Stimulated activated CD8-positive, alpha-beta memory T cell treated with anti-CD3 and anti-CD28 coated beads, Interleukin-7, amount 100 ng/mL, for 1 hour (primary cell): Measurements from ENCODE around the gene TCAP.

Source experiments
- DNase-seq, 2 donors: peaks; one replicate each; pipeline ENCODE4 v3.0.0-alpha.2; 2020; ENCODE audit warnings: low read depth in 2 of 2

Gene TCAP, protein sequence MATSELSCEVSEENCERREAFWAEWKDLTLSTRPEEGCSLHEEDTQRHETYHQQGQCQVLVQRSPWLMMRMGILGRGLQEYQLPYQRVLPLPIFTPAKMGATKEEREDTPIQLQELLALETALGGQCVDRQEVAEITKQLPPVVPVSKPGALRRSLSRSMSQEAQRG

DNA sequence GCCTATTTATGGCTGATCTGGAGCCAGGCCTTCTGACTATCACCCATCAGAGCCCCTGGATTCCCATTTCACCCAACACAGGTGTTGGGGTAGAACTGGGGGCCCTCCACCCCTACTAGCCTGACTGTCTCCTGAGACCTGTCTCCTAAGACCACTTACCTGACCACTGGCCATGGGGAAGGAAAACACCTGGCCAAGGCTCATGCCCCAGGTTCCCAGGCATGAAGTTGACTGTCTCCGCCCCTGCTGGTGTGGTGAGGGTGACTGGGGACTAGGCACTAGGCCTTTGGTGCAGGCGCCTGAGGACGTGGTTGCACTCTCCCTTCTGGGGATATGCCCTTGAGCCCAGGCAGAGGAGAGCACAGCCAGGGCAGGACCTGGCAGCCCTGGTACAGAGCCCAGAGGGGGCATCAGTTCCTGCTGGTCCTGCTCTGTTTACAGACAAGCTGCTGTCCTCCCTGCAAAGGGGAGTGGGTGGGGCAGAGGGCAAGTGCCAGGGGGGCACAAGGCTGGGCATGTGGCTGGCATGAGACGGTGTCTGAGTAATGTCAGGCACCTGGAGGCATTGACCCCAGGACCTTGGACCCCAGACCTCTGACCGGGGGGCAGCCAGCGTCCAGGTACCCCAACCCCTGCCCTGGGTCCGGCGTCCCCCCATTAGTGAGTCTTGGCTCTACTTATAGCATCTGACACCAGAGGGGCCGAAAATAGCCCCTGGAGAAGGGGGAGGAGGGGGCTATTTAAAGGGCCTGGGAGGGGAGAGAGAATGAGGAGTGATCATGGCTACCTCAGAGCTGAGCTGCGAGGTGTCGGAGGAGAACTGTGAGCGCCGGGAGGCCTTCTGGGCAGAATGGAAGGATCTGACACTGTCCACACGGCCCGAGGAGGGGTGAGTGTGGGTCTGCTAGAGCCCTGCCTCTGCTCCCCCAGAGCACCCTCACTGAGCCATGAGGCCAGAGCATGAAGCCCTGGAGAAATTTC lies at the start of gene TCAP:
TCAP (plus strand) TSS at position 769 of the 981 bp plus-strand sequence; CDS start at position 780, 11 bp downstream.
- DNase-seq = no peak

DNA sequence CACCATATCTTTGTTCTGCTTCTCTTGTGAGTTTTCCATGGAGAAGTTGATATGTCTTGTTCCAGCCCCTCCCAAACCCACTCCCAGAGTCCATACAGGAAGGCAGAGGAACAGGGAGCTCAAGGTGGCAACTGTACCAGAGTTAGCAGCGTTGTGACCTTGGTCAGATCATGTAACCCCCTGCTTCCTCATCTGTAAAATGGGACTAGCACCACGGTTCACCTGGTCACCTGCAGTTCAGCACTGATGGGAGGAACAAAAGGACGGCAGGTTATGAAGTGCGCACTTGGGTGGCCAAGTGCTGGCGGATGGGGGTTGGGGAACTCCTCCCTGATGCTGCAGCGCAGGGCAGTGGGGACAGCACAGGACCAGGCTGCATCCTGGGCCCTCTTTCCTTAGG lies 49.7 kb upstream of the TCAP start:
- no peak for DNase-seq

DNA sequence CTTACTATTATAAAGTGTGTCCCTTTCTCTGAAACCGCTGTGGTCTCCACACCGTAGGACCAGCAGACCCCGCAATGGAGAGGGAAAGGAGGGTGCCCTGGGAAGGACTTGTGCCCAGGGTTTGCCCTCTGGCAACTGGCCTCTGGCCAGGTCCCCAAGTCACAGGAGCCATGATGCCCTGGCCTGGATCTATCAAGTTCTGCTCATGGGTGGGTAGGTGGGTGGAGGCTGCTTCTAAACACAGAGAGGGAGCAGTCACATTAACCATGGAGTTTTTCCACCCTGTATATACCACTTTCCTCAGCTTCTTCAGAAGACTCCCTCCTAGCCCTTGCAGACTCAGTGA lies 48.1 kb upstream of the TCAP start:
- DNase-seq = no peak

DNA sequence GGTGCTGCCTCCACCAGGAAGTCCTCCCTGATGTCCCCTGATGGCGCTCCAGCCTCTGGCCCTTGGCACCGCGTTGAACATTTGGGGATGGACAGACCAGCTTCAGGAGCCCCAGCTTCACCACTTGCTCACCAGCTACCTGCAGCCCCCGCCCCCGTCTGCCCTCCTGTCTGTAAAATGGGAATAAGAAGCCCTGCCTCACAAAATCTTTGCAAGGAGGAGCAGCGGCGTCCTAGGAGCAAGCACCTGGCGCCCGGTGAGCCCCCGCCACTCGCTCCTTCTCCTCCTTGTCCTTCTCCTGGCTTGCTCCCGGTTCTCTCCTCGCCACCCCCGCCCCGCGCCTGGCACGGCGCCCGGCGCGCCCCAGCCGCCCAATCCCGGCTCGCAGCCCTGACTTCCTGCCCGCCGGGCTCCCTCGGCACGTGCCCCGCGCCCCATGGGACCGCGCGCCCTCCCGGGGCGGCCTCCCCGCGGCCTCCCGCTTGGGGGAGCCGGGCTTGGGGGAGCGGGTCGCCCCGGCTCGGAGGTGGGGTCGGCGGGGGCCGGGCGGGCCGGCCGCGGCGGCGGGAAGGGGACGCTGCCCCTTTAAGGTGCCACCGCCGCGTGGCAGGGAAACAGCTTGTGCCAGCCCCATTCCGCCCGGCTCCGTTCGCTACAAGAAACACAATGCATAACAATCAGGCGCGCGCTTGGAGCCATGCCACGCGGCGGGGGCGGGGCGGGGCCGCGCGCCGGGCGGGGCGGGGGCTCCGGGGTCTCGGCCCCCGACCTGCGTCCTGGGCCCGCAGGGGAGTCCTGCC lies 47.5 kb upstream of the TCAP start:
- no peak for DNase-seq

DNA sequence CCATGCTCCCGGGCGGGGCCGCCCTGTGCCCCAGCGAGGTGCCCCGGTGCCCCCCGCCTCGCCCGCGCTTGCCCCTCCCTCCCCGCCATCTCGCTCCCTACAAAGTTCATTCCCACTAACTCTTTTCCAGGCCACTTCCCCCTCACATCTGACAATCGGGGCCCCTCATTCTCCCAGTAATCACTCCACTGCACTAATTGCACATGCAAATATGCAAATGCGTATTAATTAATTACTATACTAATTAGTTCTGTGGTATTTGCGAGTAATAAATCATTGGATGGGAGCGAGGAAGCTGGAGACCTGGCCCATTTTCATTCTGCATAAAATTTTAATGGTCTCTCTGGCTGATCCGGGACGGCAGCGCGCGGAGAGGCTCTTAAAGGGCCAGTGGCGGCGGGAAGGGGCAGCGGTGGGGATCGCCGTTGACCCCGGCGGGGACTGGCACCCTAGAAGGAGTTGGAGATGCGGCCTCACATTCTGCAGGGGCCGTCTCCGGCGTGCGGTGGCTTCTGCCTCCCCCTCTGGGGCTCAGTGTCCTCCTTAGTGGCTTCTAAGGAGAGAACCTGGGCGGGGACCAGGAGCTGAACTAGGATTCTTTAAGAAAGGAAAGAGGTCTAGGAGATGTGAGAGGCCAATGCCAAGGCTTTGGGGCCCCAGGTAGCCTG lies 46.8 kb upstream of the TCAP start:
- DNase-seq = no peak

DNA sequence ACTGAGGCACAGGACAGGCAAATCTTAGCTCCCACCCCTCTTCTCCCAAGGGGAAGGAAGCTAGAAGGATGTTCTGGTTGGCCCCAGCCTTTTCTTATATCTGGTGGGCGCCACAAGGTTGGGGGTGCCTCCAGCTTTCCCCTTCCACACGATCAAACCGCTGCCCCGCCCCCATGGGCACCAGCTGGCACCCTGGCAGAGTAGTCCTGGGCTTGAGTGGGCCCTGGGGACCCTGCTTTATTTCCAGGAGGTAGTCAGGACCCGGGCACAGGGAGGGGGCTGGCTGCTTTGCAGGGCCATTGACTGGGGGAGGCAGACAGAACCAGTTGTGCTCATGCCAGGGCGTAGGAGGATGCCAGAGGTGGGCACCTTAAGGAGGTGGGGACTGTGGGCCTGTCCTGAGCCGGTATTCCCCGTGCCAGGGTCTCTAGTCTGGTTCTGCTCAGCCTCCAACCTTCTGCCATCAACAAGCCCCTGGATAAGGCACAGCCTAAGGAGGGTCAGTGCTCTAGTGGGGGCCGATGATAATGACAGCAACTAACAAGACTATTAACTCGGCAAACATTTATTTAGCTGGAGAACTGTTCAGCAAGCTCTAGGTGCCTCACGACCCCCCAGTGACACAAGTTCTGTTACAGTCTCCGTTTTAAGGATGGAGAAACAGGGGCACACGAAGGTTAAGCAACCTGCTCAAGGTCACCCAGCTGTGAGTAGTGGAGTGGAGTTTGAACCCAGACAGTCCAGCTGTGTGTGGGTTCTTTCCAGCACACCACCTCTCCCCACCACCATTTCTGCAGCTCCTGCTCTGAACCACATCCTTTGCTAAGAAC lies 46.0 kb upstream of the TCAP start:
- no peak for DNase-seq

DNA sequence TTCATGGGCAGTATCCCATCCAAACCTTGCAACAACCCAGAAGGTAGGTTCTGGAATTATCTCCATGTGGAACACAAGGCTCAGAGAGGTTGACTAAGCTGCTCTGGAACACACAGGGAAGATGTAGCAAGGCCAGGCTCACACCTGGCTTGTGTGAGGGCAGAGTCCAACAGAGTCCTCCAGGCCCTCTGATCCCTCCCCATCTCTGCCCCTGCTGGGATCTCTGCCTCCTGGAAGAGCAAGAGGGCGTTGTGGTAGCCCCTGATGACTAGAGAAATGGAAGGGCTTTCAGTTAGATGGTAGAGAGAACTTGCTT lies 45.4 kb upstream of the TCAP start:
- no peak for DNase-seq

DNA sequence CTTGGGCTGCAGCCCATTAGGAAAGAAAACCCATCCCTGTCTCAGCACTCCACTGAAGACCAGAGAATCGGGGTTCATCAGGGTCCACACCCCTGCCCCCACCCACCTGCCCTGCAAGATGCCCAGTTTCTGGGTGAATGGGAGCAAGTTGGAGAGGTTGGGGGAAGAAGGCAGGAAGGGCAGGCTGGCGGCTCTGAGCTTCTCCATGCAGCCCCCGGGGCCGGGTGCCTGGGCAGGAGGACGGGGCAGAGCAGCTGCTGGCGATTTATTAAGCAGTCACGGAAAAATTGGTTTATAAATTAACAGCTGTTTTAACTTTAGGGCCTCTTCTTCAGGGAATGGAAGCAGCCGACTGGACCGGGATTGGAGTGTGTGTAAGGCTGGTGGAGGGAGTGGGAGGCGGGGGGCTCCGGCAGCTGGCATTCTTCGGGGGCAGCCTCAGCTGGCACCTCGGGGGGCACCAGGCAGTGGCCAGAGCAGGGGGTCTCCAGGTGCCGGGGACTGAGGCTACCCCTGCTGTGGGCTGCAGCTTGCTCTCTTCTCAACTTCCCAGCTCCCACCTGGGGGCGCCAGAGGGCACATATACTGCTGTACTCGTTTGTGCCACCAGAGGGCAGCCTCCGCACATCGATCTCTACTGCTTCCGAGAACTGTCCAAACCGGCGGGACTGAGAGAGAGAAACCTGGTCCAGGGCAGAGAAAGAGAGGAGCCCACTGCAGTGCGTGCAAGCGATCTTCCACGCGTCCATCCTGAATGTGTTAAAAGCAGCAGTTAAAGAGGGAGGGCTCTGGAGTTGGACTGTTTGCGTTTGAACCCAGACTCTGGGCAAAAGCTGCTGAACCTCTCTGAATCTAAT lies 43.4 kb upstream of the TCAP start:
- DNase-seq = peak; percentile 82 to 85

DNA sequence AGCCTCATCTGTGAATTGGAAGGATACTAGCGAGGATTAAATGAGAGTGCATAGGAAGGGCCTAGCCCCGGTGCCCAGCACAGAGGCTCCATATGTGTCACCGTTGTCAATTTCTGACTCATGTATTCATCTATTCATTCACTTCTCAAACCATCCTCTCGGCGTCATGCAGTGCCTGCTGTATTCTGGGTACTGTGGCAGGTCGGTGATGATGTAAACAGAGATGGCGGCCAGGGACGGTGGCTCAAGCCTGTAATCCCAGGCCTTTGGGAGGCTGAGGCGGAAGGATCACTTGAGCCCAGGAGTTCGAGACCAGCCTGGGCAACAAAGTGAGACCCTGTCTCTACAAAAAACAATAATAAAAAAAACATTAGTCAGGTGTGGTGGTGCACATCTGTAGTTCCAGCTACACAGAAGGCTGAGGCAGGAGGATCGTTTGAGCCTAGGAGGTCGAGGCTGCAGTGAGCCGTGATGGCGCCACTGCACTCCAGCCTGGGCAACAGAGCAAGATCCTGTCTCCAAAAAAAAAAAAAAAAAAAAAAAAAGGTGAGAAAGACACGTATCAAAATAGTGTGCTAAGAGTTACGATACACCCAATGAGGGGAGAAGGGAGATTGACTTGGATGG lies 42.7 kb upstream of the TCAP start:
- no peak for DNase-seq

DNA sequence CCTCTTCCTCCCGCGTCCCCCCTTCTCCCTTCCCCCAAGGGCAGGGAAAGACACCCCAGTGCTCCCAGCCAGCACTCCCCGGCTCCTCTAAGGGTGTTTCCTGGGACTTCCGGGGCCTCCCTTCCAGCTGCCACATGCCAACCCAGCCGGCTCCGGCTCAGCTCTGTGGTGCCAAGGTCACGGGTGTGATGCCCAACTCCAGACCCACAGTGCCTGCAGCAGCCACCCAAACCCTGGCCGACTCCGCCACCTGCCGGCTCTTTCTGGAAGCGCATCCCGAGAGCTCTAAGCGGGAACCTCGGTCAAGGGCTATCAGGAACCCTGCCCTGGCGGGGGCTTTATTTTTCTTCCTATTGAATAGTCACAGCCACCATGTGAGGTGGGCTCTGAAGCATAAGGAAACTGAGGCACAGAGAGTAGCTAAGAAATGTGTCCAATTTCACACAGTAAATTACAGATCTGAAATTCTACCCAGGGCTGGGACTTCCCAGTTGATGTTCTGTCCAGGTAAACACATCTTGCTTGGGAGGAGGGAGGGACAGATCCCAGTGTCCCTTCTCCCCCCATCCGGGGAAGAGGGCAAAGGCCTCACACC lies 41.7 kb upstream of the TCAP start:
- DNase-seq = peak; percentile 75 to 82

DNA sequence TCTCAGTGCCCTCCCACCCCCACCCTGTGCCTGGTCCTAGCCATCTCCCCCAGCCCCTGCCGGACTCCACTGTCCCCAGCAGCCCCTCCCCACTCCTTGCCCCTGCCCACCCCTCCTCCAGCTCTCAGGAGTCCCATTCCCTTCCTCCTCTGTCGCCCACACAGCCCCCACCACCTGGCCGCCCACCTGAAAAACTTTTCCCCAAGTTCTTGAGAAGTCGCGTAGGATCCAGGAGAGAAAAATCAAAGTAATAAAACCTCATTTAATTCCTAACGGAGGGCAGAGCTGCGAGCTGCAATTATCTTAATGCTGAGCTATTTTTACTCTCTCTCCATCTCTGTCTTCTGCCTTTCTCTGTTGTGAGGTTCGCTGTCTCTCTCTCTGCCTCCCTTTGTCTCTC lies 40.8 kb upstream of the TCAP start:
- no peak for DNase-seq

DNA sequence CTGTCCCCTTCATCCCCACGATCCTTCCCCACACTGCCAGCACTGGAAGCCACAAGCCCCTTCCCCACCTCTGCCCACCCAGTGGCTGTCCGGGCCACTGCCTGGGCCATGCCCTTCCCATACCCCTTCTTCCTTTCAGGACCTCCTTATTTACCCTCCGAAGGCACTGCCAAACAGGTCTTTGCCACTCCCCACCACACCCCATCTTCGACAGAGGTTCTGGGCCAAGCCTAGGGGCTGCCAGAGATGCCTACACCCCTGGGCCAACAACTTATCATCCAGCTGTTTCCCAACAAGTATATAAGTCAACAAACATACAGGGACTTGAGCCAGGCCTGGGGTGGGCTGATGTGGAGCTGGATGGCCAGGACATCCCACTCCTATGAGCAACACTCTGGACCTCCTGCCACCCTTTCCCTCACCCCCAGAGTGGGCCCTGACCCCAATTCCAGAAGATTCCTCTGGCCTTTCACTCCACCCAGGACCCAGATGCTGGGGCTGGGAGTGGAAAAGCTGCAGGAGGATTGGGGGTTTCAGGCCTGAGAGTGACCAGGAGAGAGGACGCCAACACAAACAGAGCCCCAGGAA lies 39.9 kb upstream of the TCAP start:
- no peak for DNase-seq

DNA sequence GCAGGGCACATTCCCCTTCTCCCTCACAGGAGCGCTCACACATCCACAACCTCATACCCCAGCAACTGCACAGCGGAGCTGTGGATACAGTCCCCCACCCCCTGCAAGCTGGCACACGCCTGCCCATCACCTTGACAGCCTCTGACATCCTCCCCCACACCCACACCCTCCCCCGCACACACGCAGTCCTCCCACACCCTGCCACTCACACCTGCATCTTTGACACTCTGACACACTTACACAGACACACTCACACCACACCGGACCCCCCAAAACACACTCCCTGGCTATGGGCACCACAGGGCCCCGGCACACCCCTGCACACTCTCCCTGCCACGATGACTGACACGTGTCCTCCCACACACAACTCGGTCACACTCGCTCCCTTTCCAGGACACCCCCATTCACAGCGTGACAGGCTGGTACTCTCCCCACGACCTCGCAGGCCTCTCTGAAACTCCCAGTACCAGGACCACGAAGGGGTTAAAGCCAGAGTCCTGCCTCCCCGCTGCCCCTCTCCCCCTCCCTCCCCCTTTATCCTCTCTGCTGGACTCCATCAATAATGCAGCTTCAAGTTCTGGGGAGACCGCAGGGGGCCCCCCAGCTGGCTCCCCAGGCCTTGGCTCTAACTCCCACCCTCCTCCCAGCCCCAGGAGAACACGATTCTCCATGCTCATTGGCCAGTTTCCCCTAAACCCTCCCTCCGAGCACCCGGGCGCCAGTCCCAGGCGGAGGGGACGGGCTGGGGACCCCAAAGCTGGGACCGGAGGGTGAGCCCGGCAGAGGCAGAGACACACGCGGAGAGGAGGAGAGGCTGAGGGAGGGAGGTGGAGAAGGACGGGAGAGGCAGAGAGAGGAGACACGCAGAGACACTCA lies 38.7 kb upstream of the TCAP start, which contains the start of gene PPP1R1B:
PPP1R1B (plus strand) TSS at position 782 of the 876 bp plus-strand sequence. CDS start 441 bp downstream, outside the sequence.
- DNase-seq = no peak

DNA sequence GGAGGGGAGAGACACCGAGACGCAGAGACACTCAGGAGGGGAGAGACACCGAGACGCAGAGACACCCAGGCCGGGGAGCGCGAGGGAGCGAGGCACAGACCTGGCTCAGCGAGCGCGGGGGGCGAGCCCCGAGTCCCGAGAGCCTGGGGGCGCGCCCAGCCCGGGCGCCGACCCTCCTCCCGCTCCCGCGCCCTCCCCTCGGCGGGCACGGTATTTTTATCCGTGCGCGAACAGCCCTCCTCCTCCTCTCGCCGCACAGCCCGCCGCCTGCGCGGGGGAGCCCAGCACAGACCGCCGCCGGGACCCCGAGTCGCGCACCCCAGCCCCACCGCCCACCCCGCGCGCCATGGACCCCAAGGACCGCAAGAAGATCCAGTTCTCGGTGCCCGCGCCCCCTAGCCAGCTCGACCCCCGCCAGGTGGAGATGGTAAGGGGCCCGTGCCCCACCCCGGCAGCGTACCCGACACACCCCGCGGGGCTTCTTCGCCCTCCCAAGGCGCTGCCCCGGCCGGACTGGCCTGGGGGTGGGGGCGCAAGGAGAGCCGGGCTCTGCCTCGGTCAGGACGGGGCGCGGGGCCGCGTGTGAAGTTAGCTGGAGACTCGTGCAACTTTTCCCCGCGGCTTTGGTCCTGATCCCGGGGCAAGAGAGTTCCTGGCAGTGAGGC lies 38.0 kb upstream of the TCAP start:
- DNase-seq = no peak

DNA sequence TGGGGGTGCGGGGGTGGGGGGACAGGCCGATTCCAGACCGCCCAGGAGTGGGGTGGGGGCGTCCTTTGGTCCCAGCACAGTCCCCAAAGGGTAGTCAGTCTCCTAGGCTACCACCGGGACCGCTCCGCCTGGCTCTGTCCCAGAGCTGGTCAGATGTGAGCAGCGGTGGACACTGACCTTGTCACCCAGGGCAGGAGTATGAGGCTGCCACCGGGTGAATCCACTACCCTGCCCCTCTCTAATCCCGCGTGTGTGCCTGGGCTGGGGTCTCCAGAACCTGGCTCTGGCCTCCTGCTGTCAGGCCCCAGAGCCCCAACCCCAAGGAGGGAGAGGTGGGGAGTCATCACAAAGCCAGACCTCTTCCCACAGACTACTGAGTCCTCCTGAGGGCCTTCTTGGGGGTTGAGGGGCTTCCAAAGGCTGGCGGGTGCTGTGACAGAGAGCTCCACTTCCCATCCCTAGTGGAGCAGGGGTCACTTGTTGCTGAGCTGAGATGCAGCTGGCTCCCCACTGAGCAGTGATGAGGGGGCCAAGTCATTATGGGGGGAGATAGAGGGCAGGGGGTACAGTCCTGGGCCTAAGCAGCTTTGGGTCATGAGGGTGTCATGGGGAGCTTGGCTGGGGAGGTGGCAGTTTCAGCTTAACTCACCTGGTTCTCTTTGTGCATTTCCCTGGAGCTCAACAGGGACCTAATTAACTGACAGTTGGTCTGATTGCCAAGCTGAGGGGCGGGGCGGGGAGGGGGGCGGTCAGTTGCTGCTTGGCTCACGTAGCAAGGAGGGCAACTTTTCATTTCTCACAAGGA lies 37.2 kb upstream of the TCAP start:
- no peak for DNase-seq
